ENCODE data around the gene NNT. TPM values are rescaled to one million over a fixed set of nuclear protein-coding genes. Genes with fewer than 3 reads are reported as not detected.
"Not testable (repeated sequence)": the region's sequence is repeated elsewhere in the genome, so short reads cannot be mapped to it uniquely, and the experiment has no call there.

NNT gene
- 50.7 TPM for polyA plus RNA-seq
- long read RNA-seq, donor 1, full-length matches to known transcripts: 2 of 9 reads
- long read RNA-seq, donor 1, partial matches to known transcripts: 7 of 9 reads
- long read RNA-seq, donor 1, other reads (novel, unspliced or antisense): 0 of 9 reads
- long read RNA-seq, donor 2, full-length matches to known transcripts: 3 of 46 reads
- long read RNA-seq, donor 2, partial matches to known transcripts: 43 of 46 reads
- long read RNA-seq, donor 2, other reads (novel, unspliced or antisense): 0 of 46 reads
- long read RNA-seq, donor 3, full-length matches to known transcripts: 6 of 46 reads
- long read RNA-seq, donor 3, partial matches to known transcripts: 28 of 46 reads
- long read RNA-seq, donor 3, other reads (novel, unspliced or antisense): 12 of 46 reads
- long read RNA-seq, donor 4: 0 reads
- long read RNA-seq, donor 5, full-length matches to known transcripts: 5 of 10 reads
- long read RNA-seq, donor 5, partial matches to known transcripts: 5 of 10 reads
- long read RNA-seq, donor 5, other reads (novel, unspliced or antisense): 0 of 10 reads
- long read RNA-seq, donor 6, full-length matches to known transcripts: 5 of 15 reads
- long read RNA-seq, donor 6, partial matches to known transcripts: 10 of 15 reads
- long read RNA-seq, donor 6, other reads (novel, unspliced or antisense): 0 of 15 reads
- long read RNA-seq, donor 7, full-length matches to known transcripts: 2 of 2 reads
- long read RNA-seq, donor 7, partial matches to known transcripts: 0 of 2 reads
- long read RNA-seq, donor 7, other reads (novel, unspliced or antisense): 0 of 2 reads
- long read RNA-seq, donor 8, full-length matches to known transcripts: 6 of 82 reads
- long read RNA-seq, donor 8, partial matches to known transcripts: 62 of 82 reads
- long read RNA-seq, donor 8, other reads (novel, unspliced or antisense): 14 of 82 reads
- long read RNA-seq, donor 9, full-length matches to known transcripts: 1 of 12 reads
- long read RNA-seq, donor 9, partial matches to known transcripts: 11 of 12 reads
- long read RNA-seq, donor 9, other reads (novel, unspliced or antisense): 0 of 12 reads
- long read RNA-seq, donor 10, full-length matches to known transcripts: 2 of 16 reads
- long read RNA-seq, donor 10, partial matches to known transcripts: 14 of 16 reads
- long read RNA-seq, donor 10, other reads (novel, unspliced or antisense): 0 of 16 reads
- long read RNA-seq, donor 11, full-length matches to known transcripts: 3 of 19 reads
- long read RNA-seq, donor 11, partial matches to known transcripts: 16 of 19 reads
- long read RNA-seq, donor 11, other reads (novel, unspliced or antisense): 0 of 19 reads

GRCh38 chr5:43602461-43603343 is at the start of gene NNT:
NNT (plus strand) TSS chr5:43603180; CDS start chr5:43609196, 6,016 bp downstream.
- no peaks in the 10 kb centered on the region for H3K9me3 ChIP-seq (ENCODE audit: control insufficient read depth, low read depth, low read length)
- H3K36me3 ChIP-seq (ENCODE audit: control insufficient read depth, insufficient read depth, low read length): no peaks in the 10 kb centered on the region
- peaks cover 3% of the 10 kb centered on the region for H3K4me1 ChIP-seq (ENCODE audit: control insufficient read depth, insufficient read depth, low read length)
- peak within 1 kb of the TSS; percentile 84 for H3K27ac ChIP-seq (ENCODE audit: low read length)
- DNase-seq: peak; percentile 48 to 84
- H3K27me3 ChIP-seq (ENCODE audit: control insufficient read depth, insufficient read depth, low read length): no peaks in the 10 kb centered on the region
- WGBS (ENCODE audit: insufficient coverage, low lambda C conversion rate): no CpG with 5 or more reads among the region's 60 CpGs
- peak within 1 kb of the TSS; percentile 96 for H3K4me3 ChIP-seq (ENCODE audit: low read length)

GRCh38 chr5:43553381-43553780 is 49.6 kb upstream of the NNT start:
- Histone ChIP-seq H3K9me3 (ENCODE audit: control insufficient read depth, low read depth, low read length) (no peaks in the 10 kb centered on the region), H3K36me3 (ENCODE audit: control insufficient read depth, insufficient read depth, low read length) (peaks cover 37% of the 10 kb centered on the region), H3K27ac (ENCODE audit: low read length) (no peak overlapping the region), H3K4me1 (ENCODE audit: control insufficient read depth, insufficient read depth, low read length) (peaks cover 7% of the 10 kb centered on the region), H3K4me3 (ENCODE audit: low read length) (no peak overlapping the region), H3K27me3 (ENCODE audit: control insufficient read depth, insufficient read depth, low read length) (no peaks in the 10 kb centered on the region)
- DNase-seq: no peak
- no CpG with 5 or more reads among the region's 2 CpGs for WGBS (ENCODE audit: insufficient coverage, low lambda C conversion rate)

GRCh38 chr5:43554497-43554896 is 48.5 kb upstream of the NNT start:
- Histone ChIP-seq H3K4me1 (ENCODE audit: control insufficient read depth, insufficient read depth, low read length) (peaks cover 7% of the 10 kb centered on the region), H3K27ac (ENCODE audit: low read length) (no peak overlapping the region), H3K27me3 (ENCODE audit: control insufficient read depth, insufficient read depth, low read length) (no peaks in the 10 kb centered on the region), H3K4me3 (ENCODE audit: low read length) (no peak overlapping the region), H3K9me3 (ENCODE audit: control insufficient read depth, low read depth, low read length) (no peaks in the 10 kb centered on the region), H3K36me3 (ENCODE audit: control insufficient read depth, insufficient read depth, low read length) (peaks cover 35% of the 10 kb centered on the region)
- no CpG with 5 or more reads among the region's 1 CpG for WGBS (ENCODE audit: insufficient coverage, low lambda C conversion rate)
- DNase-seq: no peak

- WGBS (ENCODE audit: insufficient coverage, low lambda C conversion rate): 0% methylated on average over 2 of the region's 44 CpGs
- H3K9me3 ChIP-seq (ENCODE audit: control insufficient read depth, low read depth, low read length): no peaks in the 10 kb centered on the region
- peak; percentile 47 to 82 for DNase-seq
- no peaks in the 10 kb centered on the region for H3K27me3 ChIP-seq (ENCODE audit: control insufficient read depth, insufficient read depth, low read length)
- H3K4me3 ChIP-seq (ENCODE audit: low read length): peak overlapping the region; percentile 72
- H3K27ac ChIP-seq (ENCODE audit: low read length): peak overlapping the region; percentile 89
- H3K36me3 ChIP-seq (ENCODE audit: control insufficient read depth, insufficient read depth, low read length): peaks cover 26% of the 10 kb centered on the region
- peaks cover 7% of the 10 kb centered on the region for H3K4me1 ChIP-seq (ENCODE audit: control insufficient read depth, insufficient read depth, low read length)
Measured at GRCh38 chr5:43555895-43556606, 46.9 kb upstream of the NNT start.

GRCh38 chr5:43556607-43556856 is 46.4 kb upstream of the NNT start:
- WGBS (ENCODE audit: insufficient coverage, low lambda C conversion rate): no CpG with 5 or more reads among the region's 30 CpGs
- not testable (repeated sequence) for H3K27me3 ChIP-seq (ENCODE audit: control insufficient read depth, insufficient read depth, low read length); H3K9me3 ChIP-seq (ENCODE audit: control insufficient read depth, low read depth, low read length); DNase-seq; H3K4me1 ChIP-seq (ENCODE audit: control insufficient read depth, insufficient read depth, low read length)
- peaks cover 25% of the 10 kb centered on the region for H3K36me3 ChIP-seq (ENCODE audit: control insufficient read depth, insufficient read depth, low read length)
- H3K4me3 ChIP-seq (ENCODE audit: low read length): peak overlapping the region; percentile 72
- peak overlapping the region; percentile 89 for H3K27ac ChIP-seq (ENCODE audit: low read length)

- Histone ChIP-seq H3K4me1 (ENCODE audit: control insufficient read depth, insufficient read depth, low read length) (peaks cover 7% of the 10 kb centered on the region), H3K9me3 (ENCODE audit: control insufficient read depth, low read depth, low read length) (no peaks in the 10 kb centered on the region), H3K36me3 (ENCODE audit: control insufficient read depth, insufficient read depth, low read length) (peaks cover 21% of the 10 kb centered on the region), H3K27ac (ENCODE audit: low read length) (peak within 1 kb of the TSS; percentile 89), H3K4me3 (ENCODE audit: low read length) (peak within 1 kb of the TSS; percentile 72), H3K27me3 (ENCODE audit: control insufficient read depth, insufficient read depth, low read length) (no peaks in the 10 kb centered on the region)
- peak; percentile 80 to 95 for DNase-seq
- WGBS (ENCODE audit: insufficient coverage, low lambda C conversion rate): no CpG with 5 or more reads among the region's 79 CpGs
Measured at GRCh38 chr5:43556857-43557542, 46.0 kb upstream of the NNT start, which contains the start of gene PAIP1. PAIP1 (minus strand) TSS chr5:43557077; CDS start chr5:43556846, 231 bp downstream.

- H3K36me3 ChIP-seq (ENCODE audit: control insufficient read depth, insufficient read depth, low read length): no peaks in the 10 kb centered on the region
- H3K27ac ChIP-seq (ENCODE audit: low read length): no peak overlapping the region
- DNase-seq: no peak
- no peaks in the 10 kb centered on the region for H3K27me3 ChIP-seq (ENCODE audit: control insufficient read depth, insufficient read depth, low read length)
- H3K9me3 ChIP-seq (ENCODE audit: control insufficient read depth, low read depth, low read length): no peaks in the 10 kb centered on the region
- H3K4me3 ChIP-seq (ENCODE audit: low read length): no peak overlapping the region
- no peaks in the 10 kb centered on the region for H3K4me1 ChIP-seq (ENCODE audit: control insufficient read depth, insufficient read depth, low read length)
- WGBS (ENCODE audit: insufficient coverage, low lambda C conversion rate): no CpG with 5 or more reads among the region's 2 CpGs
Measured at GRCh38 chr5:43560128-43560527, 42.9 kb upstream of the NNT start.

GRCh38 chr5:43561356-43561755 is 41.6 kb upstream of the NNT start:
- no peaks in the 10 kb centered on the region for H3K36me3 ChIP-seq (ENCODE audit: control insufficient read depth, insufficient read depth, low read length)
- H3K9me3 ChIP-seq (ENCODE audit: control insufficient read depth, low read depth, low read length): no peaks in the 10 kb centered on the region
- no peak for DNase-seq
- H3K27me3 ChIP-seq (ENCODE audit: control insufficient read depth, insufficient read depth, low read length): no peaks in the 10 kb centered on the region
- no peak overlapping the region for H3K4me3 ChIP-seq (ENCODE audit: low read length)
- H3K4me1 ChIP-seq (ENCODE audit: control insufficient read depth, insufficient read depth, low read length): no peaks in the 10 kb centered on the region
- H3K27ac ChIP-seq (ENCODE audit: low read length): no peak overlapping the region

GRCh38 chr5:43563321-43563720 is 39.7 kb upstream of the NNT start:
- H3K27ac ChIP-seq (ENCODE audit: low read length): no peak overlapping the region
- DNase-seq: no peak
- WGBS (ENCODE audit: insufficient coverage, low lambda C conversion rate): 100% methylated on average over 1 of the region's 3 CpGs
- H3K27me3 ChIP-seq (ENCODE audit: control insufficient read depth, insufficient read depth, low read length): no peaks in the 10 kb centered on the region
- no peak overlapping the region for H3K4me3 ChIP-seq (ENCODE audit: low read length)
- no peaks in the 10 kb centered on the region for H3K9me3 ChIP-seq (ENCODE audit: control insufficient read depth, low read depth, low read length)
- H3K36me3 ChIP-seq (ENCODE audit: control insufficient read depth, insufficient read depth, low read length): no peaks in the 10 kb centered on the region
- H3K4me1 ChIP-seq (ENCODE audit: control insufficient read depth, insufficient read depth, low read length): no peaks in the 10 kb centered on the region

All from large intestine (tissue), 12 donors.